Measurements from ENCODE around the gene OR10H3.

- TF ChIP-seq CTCF (IDR thresholded peaks at IDR 0.05 in 2 of 3, conservative IDR thresholded peaks at IDR 0.05 in 1 of 3; ENCODE audit: borderline replicate concordance in 1 of 3, insufficient read depth in 1 of 3, low read depth in 2 of 3, low read length in 2 of 3) (no peak), MAX (IDR thresholded peaks at IDR 0.05) (no peak), POLR2AphosphoS5 (IDR thresholded peaks at IDR 0.05; ENCODE audit: low read depth, low read length) (no peak), ZFX (IDR thresholded peaks at IDR 0.05) (no peak)
Measured at GRCh38 chr19:15696654-15697194, 41.1 kb upstream of the OR10H3 start.
